Fibroblast of skin of back (primary cell): ENCODE measurements around the gene MPV17.
A peak's percentile ranks its signal among the peaks of the same experiment; 100 is the strongest.

Source experiments
- DNase-seq: peaks from one replicate; pipeline ENCODE4 v3.0.0-alpha.2; 2013

The MPV17 gene

DNA sequence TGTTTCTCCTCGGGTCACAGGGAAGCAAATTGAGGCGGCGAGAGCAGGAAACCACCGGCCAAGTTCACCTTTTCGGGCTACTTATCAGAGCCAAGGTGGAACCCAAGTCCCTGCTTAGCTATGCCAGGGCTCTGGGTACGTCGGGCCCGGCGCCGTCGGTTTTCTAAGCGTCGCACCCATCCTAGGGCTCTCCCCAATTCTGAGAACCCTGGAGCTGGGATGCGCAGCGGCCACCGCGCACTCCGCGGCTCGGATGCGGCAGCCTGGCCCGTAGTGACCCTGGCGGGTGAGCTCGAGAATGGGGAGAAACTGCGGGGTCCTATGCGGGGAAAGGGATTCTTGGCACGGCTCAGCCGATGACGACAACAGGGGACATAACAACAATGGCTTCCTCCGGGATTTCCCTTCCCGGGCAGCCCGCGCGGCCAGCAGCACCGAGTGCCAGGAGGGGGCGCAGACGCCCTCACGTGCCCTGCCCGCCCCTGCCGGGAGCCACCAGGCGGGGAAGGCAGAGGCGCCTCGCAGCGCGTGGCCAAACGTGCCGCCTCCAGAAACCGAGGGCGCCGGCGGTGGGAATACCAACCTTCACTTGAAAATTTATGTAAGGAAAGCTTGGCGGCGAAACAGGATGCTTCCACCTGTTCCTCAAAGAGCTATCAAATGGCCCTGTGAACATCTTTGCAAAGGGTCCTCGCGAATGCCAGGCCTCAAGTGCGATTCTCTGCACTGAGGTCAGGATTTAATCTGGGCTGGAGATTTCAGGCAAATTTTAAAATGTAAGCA, 58.0 kb downstream of the MPV17 start:
- peak; percentile 67 for DNase-seq

DNA sequence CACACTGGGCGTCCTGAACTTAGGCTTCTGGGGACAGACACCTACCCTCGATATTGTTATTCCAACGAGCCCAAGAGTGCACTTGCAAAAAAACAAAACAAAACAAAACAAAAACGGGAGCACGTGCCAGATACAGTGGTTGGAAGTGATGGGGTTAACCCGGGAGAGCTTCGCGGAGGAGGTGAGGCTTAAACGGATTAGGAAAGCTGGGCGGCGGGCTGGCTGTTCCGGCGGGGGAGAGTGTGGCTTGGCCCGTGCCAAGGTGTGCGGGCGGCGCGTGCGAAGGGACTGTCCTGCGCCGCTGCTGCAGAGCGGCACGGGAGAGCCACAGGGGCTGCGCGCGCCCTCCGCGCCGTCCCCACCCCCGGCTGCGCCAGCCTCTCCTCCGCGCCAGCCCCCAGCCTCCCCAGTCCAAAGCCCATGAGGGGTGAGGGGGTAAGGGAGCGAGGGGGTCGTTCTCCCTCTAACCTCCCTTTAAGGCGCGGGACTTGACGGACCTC, 58.6 kb downstream of the MPV17 start:
- DNase-seq: no peak

DNA sequence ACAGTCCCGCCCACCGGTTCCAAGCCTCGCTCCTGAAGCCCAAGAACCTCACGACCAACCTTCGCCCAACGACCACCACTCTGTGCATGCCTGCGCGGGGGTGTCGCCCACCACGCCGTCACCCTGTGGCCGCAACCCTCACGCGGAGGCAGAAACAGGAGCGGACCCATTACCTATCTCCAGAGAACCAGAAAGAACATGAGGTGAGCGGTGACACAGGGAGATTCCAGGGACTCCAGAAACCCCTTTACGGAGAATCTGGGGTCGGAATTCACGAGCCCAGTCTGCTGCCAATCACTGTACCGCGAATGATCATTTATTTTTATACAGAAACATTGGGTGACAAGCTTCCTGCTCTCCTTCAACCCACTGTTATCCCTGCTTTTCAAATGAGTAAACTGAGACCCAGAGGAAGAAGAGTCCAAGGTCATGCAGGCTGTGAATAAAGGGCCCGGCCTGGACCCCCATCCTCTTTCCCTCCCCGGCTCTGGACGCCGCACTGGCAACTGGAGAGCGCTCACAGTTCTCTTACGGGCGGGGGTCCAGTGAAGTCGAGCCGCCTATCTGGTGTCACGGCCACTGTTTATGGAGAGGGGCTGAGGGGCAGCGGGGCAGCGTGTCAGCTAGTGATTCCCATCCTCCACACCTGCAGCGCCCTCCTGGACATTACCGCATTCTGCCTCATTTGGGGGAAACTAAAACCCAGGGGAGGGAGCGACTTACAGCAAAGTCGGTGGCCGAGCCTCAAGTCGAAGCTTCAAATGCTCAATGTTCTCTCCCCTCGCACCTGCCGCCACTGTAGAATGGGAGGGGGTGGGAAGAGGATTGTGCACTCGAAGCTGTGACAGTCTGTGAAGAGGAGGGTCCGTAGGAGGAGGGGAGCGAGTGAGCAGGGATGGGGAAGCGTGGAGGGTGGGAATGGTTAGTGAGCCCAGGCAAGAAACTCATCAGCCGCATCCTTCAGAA, 59.3 kb downstream of the MPV17 start:
- no peak for DNase-seq

DNA sequence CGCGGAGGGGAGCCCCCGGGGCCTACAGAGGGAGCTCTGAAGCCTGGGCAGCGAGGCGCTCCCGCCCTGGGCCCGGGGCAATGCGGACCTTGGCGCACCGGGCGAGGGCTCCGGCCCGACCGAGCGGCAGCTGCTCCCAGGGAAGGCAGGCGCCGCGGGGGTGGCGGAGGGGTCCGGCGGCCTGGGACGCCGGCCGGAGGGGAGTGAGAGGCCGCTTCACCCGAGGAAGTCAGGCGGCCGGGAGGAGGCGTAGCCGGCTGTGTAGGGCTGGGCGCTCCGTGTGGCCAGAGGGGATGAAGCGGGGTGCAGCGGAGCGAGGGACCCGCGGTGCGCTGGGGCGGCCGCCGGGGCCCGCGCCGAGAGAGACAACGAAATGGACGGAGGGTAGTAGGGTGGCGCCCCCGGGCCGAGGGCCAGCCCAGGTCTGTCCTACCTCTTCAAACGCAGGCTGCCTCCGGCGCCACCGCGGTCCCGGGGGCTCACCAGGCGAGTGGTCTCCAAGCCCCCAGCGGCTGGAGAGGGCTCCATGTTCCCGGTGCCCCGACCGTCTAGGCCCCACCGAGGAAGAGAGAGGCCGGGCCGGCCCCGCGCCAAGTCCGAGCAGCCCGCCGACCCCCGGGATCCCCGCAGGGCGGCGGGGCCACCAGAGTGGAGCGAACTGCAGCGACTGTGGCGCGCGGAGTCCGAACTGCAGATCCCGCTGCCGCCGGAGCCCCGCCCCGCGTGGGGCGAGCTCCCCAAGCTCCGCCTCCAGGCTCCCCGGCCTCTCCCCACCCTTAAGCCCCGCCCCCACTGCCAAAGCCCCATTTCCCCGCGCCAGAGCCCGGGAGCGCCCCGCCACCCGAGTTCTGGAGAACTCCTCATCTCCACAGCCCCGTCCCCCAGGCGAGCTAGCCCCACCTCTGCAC, 60.3 kb downstream of the MPV17 start, which contains the start of gene SLC30A3:
Gene SLC30A3, minus strand, starts transcription at position 669 of the 908 bp plus-strand sequence. Its CDS starts 141 bp downstream, at position 528.
- DNase-seq: peak; percentile 29

DNA sequence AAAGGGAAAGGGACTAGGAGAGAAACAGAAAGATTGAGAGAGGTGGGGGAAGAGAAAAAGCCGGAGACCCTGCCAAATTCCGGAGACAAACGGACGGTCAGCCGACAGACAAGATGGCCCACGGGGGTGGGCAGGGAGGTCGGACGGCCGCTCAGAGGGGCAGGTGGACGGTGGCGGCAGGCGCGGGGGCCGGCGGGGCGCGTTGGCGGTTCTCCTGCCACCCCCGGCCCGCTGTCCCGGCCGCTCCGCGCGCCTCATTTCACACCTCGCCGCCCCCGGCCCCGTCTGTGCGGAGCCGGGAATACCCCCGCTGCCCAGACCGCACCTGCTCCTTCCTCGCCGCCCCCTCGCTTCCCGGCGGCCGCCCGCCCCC, 61.0 kb downstream of the MPV17 start:
- no peak for DNase-seq

DNA sequence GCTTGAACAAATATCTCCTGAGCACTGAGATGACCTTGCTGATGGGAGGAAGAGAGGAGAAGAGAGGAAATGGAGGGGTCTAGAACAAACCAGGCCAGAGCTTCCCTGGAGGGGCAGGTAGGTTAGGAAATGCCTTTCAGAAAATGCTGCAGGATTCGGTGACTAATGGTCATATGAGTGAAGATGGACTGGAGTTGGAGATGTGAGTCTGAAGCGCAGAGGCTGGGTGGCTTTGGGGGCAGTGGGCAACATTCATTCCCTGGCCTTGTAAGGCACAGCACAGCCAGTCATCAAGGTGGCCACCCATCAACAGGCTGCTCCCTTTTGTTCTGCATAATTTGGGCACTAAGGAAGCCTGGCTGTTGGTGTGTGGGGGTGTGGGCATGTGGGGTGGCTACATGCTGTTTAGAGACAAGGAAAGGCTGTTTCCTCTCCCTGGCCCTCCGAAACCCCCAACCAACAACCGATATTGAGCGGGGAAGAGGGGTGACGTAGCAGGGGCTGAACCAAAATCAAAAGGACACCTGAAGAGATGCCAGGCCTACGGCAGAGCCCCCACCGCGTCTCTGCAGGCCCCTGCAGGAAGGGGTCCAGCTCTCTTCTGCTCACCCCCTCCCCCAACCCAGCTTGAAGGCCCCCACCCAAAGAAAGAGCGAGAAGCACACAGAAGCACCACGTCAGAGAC, 61.5 kb downstream of the MPV17 start:
- no peak for DNase-seq
